GM21717 (cell line): ENCODE measurements around the gene SUSD6.

Experiments
- ATAC-seq: cut with Tn5 transposase; IDR thresholded peaks from one replicate; pipeline ENCODE4 v1.9.1; 2021; ENCODE audit warnings: mild to moderate bottlenecking, moderate library complexity; ENCODE audit not compliant: unreplicated experiment

The SUSD6 gene

GRCh38 chr14:69611172-69612013 lies at the start of gene SUSD6:
SUSD6 (plus strand) TSS chr14:69611596; CDS start chr14:69658593, 46,997 bp downstream.
- ATAC-seq, result peak; percentile 52

- ATAC-seq, result no peak
Observed at GRCh38 chr14:69561893-69562292, 49.5 kb upstream of the SUSD6 start.

GRCh38 chr14:69567563-69567962 lies 43.8 kb upstream of the SUSD6 start:
- no peak for ATAC-seq

GRCh38 chr14:69569859-69570258 lies 41.5 kb upstream of the SUSD6 start:
- ATAC-seq, result no peak

- ATAC-seq, result no peak
Observed at GRCh38 chr14:69570836-69571330, 40.5 kb upstream of the SUSD6 start.

- no peak for ATAC-seq
Observed at GRCh38 chr14:69571449-69572029, 39.9 kb upstream of the SUSD6 start.

GRCh38 chr14:69572030-69572840 lies 39.2 kb upstream of the SUSD6 start:
- no peak for ATAC-seq

- ATAC-seq, result no peak
Observed at GRCh38 chr14:69572841-69573135, 38.6 kb upstream of the SUSD6 start.

GRCh38 chr14:69573205-69573830 lies 38.1 kb upstream of the SUSD6 start:
- no peak for ATAC-seq

- ATAC-seq, result no peak
Observed at GRCh38 chr14:69573831-69574262, 37.5 kb upstream of the SUSD6 start.

- ATAC-seq, result no peak
Observed at GRCh38 chr14:69574263-69574953, 37.0 kb upstream of the SUSD6 start, which contains the start of gene CCDC177. CCDC177 (minus strand) TSS chr14:69574871; CDS start chr14:69573622, 1,249 bp downstream.

GRCh38 chr14:69574954-69575295 lies 36.5 kb upstream of the SUSD6 start:
- ATAC-seq, result no peak

- no peak for ATAC-seq
Observed at GRCh38 chr14:69579476-69579875, 31.9 kb upstream of the SUSD6 start.

GRCh38 chr14:69580009-69580577 lies 31.3 kb upstream of the SUSD6 start:
- no peak for ATAC-seq

- ATAC-seq, result no peak
Observed at GRCh38 chr14:69581316-69581935, 30.0 kb upstream of the SUSD6 start.

GRCh38 chr14:69582212-69582611 lies 29.2 kb upstream of the SUSD6 start:
- ATAC-seq, result no peak

GRCh38 chr14:69582829-69583228 lies 28.6 kb upstream of the SUSD6 start:
- no peak for ATAC-seq

GRCh38 chr14:69584389-69584788 lies 27.0 kb upstream of the SUSD6 start:
- ATAC-seq, result no peak

GRCh38 chr14:69586404-69586803 lies 25.0 kb upstream of the SUSD6 start:
- ATAC-seq, result no peak

GRCh38 chr14:69587389-69587788 lies 24.0 kb upstream of the SUSD6 start:
- ATAC-seq, result no peak
